Measurements from ENCODE around the gene DNAJA3. TPM values are rescaled to one million over a fixed set of nuclear protein-coding genes. Genes with fewer than 3 reads are reported as not detected.

The DNAJA3 gene
- total and polyA plus RNA-seq, 9 of the 15 experiments (the other 6 are each of a cell fraction or from before 2014, with no cell fraction given) = 8.1 to 105 (median 79.0) TPM

GRCh38 chr16:4386951-4387565, 38.6 kb upstream of the DNAJA3 start (continued):
- TF ChIP-seq BRD9 (IDR thresholded peaks at IDR 0.05; ENCODE audit: low read depth, partially characterized antibody) (no peak), KDM4B (IDR thresholded peaks at IDR 0.05; ENCODE audit: borderline replicate concordance in 2 of 2, low read depth in 1 of 2) (no peak), HNRNPK (IDR thresholded peaks at IDR 0.05; ENCODE audit: low read depth, low read length, poor library complexity, severe bottlenecking) (no peak), EP400 (IDR thresholded peaks at IDR 0.05) (no peak), RBFOX2 (IDR thresholded peaks at IDR 0.05; ENCODE audit: low read depth, low read length) (no peak), HMG20A (CRISPR knock-in tag; conservative IDR thresholded peaks at IDR 0.05) (no peak), E2F5 (CRISPR knock-in tag; IDR thresholded peaks at IDR 0.05) (no peak), POU5F1 (IDR thresholded peaks at IDR 0.05; ENCODE audit: borderline replicate concordance, low read depth, low read length, partially characterized antibody) (no peak)
- TF ChIP-seq, protein P1, sequence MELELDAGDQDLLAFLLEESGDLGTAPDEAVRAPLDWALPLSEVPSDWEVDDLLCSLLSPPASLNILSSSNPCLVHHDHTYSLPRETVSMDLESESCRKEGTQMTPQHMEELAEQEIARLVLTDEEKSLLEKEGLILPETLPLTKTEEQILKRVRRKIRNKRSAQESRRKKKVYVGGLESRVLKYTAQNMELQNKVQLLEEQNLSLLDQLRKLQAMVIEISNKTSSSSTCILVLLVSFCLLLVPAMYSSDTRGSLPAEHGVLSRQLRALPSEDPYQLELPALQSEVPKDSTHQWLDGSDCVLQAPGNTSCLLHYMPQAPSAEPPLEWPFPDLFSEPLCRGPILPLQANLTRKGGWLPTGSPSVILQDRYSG (tag; conservative IDR thresholded peaks at IDR 0.05; ENCODE audit: low read depth) = no peak
- TF ChIP-seq, protein P2, sequence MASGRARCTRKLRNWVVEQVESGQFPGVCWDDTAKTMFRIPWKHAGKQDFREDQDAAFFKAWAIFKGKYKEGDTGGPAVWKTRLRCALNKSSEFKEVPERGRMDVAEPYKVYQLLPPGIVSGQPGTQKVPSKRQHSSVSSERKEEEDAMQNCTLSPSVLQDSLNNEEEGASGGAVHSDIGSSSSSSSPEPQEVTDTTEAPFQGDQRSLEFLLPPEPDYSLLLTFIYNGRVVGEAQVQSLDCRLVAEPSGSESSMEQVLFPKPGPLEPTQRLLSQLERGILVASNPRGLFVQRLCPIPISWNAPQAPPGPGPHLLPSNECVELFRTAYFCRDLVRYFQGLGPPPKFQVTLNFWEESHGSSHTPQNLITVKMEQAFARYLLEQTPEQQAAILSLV (tag; IDR thresholded peaks at IDR 0.05) = no peak
